ENCODE results near the gene ATOX1.

DNA sequence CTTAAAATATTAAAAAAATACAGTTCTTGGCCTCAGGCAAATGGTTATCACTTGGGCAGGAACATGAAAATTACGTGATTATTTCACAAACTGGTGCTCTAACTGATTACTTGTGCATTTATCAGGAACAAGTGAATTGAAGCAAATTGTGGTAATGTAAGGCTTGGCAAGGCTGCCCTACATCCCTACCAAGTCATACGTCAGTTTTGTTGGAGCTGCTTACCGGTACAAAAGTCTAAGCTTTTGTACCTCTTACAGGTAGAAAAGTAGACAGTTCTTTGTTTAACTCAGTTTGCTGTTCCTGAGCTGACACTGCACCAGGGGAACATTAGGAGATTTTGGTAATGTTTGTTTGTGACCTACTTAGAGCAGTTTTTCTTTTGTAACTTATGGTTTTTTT is 15.5 kb upstream of the ATOX1 start:
- no peak for TF ChIP-seq POLR2A (IDR thresholded peaks at IDR 0.05)
- TF ChIP-seq, protein P1, sequence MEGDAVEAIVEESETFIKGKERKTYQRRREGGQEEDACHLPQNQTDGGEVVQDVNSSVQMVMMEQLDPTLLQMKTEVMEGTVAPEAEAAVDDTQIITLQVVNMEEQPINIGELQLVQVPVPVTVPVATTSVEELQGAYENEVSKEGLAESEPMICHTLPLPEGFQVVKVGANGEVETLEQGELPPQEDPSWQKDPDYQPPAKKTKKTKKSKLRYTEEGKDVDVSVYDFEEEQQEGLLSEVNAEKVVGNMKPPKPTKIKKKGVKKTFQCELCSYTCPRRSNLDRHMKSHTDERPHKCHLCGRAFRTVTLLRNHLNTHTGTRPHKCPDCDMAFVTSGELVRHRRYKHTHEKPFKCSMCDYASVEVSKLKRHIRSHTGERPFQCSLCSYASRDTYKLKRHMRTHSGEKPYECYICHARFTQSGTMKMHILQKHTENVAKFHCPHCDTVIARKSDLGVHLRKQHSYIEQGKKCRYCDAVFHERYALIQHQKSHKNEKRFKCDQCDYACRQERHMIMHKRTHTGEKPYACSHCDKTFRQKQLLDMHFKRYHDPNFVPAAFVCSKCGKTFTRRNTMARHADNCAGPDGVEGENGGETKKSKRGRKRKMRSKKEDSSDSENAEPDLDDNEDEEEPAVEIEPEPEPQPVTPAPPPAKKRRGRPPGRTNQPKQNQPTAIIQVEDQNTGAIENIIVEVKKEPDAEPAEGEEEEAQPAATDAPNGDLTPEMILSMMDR (IDR thresholded peaks at IDR 0.05) = no peak

Data from thyroid gland (tissue), 4 donors.